Cardiac fibroblast (primary cell): ENCODE results near the gene ATP5F1C.
A peak's percentile ranks its signal among the peaks of the same experiment; 100 is the strongest.

Experiments
- DNase-seq, 2 donors: peaks; one replicate each; pipeline versions ENCODE4 v3.0.0 to v3.0.0-alpha.2; 2010; ENCODE audit warnings: low read depth in 2 of 2
- H3K4me3 ChIP-seq, 2 donors: replicated peaks in 1 of 2; 1 replicate in 1 of 2; 2 replicates in 1 of 2; pipeline ENCODE4 v1.5.1; 2011; ENCODE audit warnings: low read depth in 2 of 2, low read length in 2 of 2, mild to moderate bottlenecking in 2 of 2, moderate library complexity in 1 of 2
- TF ChIP-seq, protein P1 (sequence below): IDR thresholded peaks from one replicate; pipeline ENCODE4 v1.5.1; 2011; ENCODE audit warnings: low read depth, mild to moderate bottlenecking, low read length, inconsistent platforms

Gene ATP5F1C

GRCh38 chr10:7794251-7795026 is 6.5 kb downstream of the ATP5F1C start:
- TF ChIP-seq, protein P1, sequence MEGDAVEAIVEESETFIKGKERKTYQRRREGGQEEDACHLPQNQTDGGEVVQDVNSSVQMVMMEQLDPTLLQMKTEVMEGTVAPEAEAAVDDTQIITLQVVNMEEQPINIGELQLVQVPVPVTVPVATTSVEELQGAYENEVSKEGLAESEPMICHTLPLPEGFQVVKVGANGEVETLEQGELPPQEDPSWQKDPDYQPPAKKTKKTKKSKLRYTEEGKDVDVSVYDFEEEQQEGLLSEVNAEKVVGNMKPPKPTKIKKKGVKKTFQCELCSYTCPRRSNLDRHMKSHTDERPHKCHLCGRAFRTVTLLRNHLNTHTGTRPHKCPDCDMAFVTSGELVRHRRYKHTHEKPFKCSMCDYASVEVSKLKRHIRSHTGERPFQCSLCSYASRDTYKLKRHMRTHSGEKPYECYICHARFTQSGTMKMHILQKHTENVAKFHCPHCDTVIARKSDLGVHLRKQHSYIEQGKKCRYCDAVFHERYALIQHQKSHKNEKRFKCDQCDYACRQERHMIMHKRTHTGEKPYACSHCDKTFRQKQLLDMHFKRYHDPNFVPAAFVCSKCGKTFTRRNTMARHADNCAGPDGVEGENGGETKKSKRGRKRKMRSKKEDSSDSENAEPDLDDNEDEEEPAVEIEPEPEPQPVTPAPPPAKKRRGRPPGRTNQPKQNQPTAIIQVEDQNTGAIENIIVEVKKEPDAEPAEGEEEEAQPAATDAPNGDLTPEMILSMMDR: no peak
- H3K4me3 ChIP-seq: no peak overlapping the region
- no peak for DNase-seq

DNA sequence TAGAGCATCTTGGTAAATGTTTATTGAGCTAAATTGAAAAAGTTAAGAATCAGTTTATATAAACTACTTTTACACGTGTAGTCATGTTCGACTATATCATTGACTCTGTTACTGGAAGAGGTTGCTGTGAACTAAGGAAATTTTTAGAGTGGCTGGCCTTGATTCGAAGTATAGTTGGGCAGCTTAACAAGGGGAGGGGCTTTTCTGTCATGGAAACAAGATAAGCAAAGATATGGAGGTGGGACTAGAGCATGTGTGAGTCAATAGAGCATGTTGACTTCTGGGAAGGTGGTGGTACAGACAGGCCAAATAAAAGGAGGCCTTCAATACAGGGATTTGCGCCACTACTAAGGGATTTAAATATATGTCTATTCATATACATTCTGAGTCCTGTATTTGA is 7.6 kb downstream of the ATP5F1C start:
- TF ChIP-seq, protein P1: no peak
- no peak overlapping the region for H3K4me3 ChIP-seq
- DNase-seq: peak; percentile 19 to 85

- H3K4me3 ChIP-seq: no peak overlapping the region
- TF ChIP-seq, protein P1: no peak
- DNase-seq: peak; percentile 89 to 94
Observed at GRCh38 chr10:7797582-7797981, 9.6 kb downstream of the ATP5F1C start.

DNA sequence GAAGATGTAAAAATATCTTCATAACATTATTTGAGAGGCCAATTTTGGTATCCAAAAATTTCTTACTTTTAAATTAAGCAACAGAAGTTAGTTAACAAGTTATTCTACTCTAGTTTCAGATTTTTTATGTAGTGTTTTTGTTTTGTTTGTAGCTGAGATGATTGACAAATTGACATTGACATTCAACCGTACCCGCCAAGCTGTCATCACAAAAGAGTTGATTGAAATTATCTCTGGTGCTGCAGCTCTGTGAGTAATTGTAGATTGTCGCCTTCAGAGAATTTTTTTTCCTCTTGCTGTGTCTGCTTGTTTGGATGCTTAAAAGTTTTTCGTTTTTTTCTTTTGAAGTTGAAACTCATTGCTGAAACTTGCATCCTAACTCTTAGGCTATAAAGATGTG is 14.6 kb downstream of the ATP5F1C start:
- DNase-seq: no peak
- H3K4me3 ChIP-seq: no peak overlapping the region
- TF ChIP-seq, protein P1: no peak

DNA sequence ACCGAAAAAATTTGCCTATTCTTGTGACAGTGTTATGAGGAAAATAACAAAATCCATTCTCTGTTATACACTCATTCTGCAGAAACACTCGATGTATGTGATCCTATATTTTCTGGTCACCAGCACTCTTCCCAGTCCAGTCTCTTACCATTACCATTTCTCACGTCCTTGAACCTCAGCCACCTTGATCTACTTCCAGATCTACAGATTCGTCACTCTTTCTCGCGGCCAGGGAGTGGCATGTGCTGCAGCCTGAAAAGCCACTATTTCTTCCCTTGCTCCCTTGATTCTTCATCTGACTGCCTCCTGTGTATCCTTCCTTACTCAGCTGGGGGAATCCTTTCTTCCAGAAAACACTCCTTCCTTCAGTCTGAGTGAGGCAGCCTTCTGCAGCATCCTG is 16.2 kb downstream of the ATP5F1C start:
- TF ChIP-seq, protein P1: no peak
- no peak overlapping the region for H3K4me3 ChIP-seq
- no peak for DNase-seq

GRCh38 chr10:7804741-7805140 is 16.8 kb downstream of the ATP5F1C start:
- no peak for DNase-seq
- no peak overlapping the region for H3K4me3 ChIP-seq
- TF ChIP-seq, protein P1: no peak
